GM12801 (cell line): ENCODE measurements around the gene OSBP2.

Experiments
- TF ChIP-seq, protein P1 (sequence below): IDR thresholded peaks from one replicate; pipeline ENCODE4 v1.5.1; 2011; ENCODE audit warnings: control low read depth; ENCODE audit not compliant: insufficient read length; ENCODE audit errors: extremely low read depth

OSBP2 gene

DNA sequence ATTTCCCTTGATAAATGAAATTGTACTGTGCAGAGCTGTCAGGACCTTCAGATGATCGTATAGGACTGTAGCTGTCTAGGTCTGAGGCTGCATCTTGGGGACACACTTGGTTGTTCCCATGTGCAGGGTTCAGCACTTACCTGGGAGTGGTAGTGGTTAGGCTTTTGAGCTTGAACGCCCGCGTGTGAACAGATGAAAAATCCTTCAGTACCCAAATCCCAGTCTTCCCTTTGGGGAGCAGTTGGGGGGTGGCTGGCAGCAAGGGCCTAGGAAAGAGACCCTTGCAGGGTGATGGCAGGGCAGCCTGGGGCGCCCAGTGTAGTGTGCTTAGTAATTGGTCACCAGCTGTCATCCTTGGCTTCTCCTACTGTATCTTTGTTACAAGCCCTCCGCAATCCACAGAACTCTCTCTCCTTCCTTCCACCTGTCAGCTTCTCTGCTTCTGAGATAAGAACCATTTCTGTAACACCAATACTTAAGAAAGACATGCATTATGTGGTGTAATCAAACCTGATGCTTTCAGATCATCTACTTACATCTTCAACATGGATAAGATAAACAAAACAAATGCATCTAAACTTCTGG lies 209.3 kb downstream of the OSBP2 start:
- TF ChIP-seq, protein P1, sequence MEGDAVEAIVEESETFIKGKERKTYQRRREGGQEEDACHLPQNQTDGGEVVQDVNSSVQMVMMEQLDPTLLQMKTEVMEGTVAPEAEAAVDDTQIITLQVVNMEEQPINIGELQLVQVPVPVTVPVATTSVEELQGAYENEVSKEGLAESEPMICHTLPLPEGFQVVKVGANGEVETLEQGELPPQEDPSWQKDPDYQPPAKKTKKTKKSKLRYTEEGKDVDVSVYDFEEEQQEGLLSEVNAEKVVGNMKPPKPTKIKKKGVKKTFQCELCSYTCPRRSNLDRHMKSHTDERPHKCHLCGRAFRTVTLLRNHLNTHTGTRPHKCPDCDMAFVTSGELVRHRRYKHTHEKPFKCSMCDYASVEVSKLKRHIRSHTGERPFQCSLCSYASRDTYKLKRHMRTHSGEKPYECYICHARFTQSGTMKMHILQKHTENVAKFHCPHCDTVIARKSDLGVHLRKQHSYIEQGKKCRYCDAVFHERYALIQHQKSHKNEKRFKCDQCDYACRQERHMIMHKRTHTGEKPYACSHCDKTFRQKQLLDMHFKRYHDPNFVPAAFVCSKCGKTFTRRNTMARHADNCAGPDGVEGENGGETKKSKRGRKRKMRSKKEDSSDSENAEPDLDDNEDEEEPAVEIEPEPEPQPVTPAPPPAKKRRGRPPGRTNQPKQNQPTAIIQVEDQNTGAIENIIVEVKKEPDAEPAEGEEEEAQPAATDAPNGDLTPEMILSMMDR, result no peak

DNA sequence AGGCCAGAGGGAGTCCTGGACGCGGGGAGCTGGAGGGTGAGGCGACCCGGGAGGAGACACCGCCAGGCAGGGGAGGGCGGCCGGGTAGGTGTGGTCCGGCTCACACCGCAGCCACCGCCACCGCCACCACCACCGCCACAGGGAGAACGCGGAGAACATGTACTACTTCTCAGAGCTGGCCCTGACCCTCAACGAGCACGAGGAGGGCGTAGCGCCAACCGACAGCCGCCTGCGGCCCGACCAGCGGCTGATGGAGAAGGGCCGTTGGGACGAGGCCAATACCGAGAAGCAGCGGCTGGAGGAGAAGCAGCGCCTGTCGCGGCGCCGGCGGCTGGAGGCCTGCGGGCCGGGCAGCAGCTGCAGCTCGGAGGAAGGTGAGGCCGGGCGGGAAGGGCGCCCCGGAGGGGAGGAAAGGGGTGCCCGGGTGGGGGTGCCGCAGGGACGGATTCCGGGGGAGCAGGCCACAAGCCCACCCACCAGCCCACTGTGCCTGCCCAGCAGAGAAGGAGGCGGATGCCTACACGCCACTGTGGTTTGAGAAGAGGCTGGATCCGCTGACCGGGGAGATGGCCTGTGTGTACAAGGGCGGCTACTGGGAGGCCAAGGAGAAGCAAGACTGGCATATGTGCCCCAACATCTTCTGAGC lies 211.1 kb downstream of the OSBP2 start:
- TF ChIP-seq, protein P1, result no peak

DNA sequence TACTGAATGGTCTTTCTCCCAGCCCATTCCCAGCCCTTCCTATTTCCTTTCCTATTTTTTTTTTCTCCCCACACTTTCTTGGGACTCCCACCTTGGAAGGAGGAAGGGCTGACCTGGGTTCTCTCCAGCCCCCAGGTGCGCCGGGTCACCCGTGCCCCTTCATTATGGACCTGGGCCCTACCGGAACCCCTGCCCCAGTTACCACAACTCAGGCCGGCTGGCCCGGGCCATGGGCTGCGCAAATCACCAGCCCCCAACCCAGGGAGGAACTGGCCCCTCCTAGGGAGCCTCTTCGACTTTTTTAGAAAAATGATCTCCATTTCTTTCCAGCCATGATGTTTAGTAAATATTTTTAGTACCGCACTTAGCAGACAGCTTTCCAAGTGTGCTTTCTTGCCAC lies 211.7 kb downstream of the OSBP2 start:
- TF ChIP-seq, protein P1, result no peak

DNA sequence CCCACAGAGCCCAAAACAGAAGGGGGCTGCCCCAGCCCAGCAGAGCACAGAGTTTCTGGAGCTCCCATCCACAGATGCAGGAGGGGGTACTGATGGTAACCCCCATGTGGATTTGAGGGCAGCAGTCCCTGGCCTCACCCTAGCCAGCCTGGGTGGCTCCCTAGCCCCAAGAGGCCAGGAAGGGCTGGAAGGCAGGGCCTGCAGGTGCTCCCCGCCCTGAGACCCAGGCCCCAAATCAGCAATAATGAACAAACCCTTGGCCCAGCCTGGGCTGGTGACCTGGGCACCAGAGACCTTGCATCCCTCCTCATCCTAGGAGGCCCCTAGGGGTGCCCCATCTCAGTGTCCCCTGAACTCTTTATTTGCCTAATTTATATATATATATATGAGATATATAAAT lies 212.3 kb downstream of the OSBP2 start:
- TF ChIP-seq, protein P1, result no peak

DNA sequence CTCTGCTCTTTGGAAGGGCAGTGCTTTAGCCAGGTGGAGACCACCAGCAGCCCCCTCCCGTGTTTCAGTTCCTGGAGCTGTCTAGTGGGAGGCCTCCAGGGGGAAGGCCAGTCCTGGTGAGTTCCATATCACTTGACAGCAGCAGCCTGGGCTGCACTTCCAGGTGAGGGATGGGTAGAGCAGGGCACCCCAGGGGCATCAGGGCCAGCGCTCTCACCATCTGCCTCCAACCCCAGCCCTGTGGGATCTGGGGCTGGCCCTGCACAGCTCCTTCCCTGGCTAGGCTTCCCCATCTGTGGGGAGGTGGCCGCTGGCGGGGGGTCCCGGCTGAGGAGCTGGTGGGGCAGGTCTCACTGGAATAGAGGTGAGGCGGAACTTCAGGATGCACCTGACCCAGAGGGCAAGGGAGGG lies 213.4 kb downstream of the OSBP2 start:
- TF ChIP-seq, protein P1, result no peak

DNA sequence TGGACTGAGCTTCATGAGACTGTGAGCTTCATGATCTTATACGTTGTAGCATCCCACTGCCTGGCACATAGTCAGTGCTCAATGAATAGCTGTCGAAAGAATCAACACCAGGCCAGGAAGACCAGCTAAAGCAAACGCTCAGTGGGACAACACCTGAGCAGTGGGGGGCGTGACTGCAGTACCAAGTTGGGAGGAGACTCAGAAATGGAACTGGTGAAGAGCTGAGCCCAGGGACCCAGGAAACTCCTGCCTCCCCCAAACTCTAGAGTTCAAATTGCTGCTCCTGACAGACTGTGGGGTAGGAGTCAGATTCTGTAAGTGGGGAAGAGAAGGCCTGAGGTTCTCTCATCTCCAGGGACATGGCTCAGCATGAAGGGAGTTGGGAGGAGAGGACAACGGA lies 214.6 kb downstream of the OSBP2 start:
- TF ChIP-seq, protein P1, result no peak

DNA sequence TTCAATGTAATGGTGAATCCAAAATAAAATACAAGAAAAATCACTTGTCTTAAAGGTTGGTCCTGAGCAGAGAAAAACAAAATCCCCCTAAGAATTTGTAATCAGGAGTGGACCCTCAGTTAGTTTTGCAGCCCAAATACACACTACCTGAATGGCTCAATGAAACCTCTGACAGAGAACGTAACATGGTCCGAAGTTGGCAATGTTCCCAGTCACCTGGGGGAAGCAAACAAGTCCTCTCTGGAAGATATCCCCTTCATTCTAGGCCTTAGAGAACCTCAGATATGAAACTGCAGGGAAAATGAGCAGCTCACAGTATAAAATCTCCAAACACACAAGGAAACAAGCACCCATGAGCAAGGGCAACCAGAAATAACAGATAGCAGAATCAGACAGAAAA lies 215.7 kb downstream of the OSBP2 start:
- TF ChIP-seq, protein P1, result no peak

DNA sequence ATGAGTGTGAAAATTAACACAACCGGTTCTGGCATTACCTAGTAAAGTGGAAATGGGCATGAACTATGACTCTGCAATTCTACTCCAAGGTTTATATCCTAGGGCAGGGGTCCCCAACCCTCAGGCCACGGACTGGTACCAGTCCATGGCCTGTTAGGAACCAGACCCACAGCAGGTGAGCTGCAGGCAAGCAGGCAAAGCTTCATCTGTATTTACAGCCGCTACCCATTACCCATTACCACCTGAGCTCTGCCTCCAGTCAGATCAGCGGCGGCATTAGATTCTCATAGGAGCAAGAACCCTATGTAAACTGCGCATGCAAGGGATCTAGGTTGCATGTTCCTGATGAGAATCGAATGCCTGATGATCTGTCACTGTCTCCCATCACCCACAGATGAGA lies 224.1 kb downstream of the OSBP2 start:
- TF ChIP-seq, protein P1, result no peak
